Neural cell (in vitro differentiated cells): ENCODE data around the gene RPUSD2.

Experiments used
- EP300 ChIP-seq: fragments of 450-650 bp; conservative IDR thresholded peaks from 2 replicates; pipeline ENCODE4 v1.6.1; 2014; ENCODE audit warnings: antibody characterized with exemption, mild to moderate bottlenecking, moderate library complexity; ENCODE audit not compliant: poor library complexity, severe bottlenecking
- EZH2 ChIP-seq: fragments of 200-600, 300-800 bp; shearing (Covaris generic), sonication (generic); IDR thresholded peaks from 2 replicates; pipeline ENCODE4 v1.6.1; 2014; ENCODE audit warnings: antibody characterized with exemption, low read length, borderline replicate concordance, mild to moderate bottlenecking; ENCODE audit not compliant: insufficient read depth, poor library complexity, severe bottlenecking
- POLR2AphosphoS5 ChIP-seq: IDR thresholded peaks from 2 replicates; pipeline ENCODE4 v1.6.1; 2012
- RAD21 ChIP-seq: fragments of 450-650 bp; conservative IDR thresholded peaks from 2 replicates; pipeline ENCODE4 v1.6.1; 2014; ENCODE audit warnings: antibody characterized with exemption, mild to moderate bottlenecking, moderate library complexity
- TAF1 ChIP-seq: IDR thresholded peaks from 2 replicates; pipeline ENCODE4 v1.6.1; 2012; ENCODE audit warnings: low read depth
- TF ChIP-seq, protein P1 (sequence below): fragments of 450-650 bp; IDR thresholded peaks from 2 replicates; pipeline ENCODE4 v1.5.1; 2014; ENCODE audit warnings: antibody characterized with exemption, mild to moderate bottlenecking, moderate library complexity; ENCODE audit not compliant: poor library complexity, severe bottlenecking

- TF ChIP-seq EZH2 = no peak
- TF ChIP-seq RAD21 = no peak
- TF ChIP-seq, protein P1, sequence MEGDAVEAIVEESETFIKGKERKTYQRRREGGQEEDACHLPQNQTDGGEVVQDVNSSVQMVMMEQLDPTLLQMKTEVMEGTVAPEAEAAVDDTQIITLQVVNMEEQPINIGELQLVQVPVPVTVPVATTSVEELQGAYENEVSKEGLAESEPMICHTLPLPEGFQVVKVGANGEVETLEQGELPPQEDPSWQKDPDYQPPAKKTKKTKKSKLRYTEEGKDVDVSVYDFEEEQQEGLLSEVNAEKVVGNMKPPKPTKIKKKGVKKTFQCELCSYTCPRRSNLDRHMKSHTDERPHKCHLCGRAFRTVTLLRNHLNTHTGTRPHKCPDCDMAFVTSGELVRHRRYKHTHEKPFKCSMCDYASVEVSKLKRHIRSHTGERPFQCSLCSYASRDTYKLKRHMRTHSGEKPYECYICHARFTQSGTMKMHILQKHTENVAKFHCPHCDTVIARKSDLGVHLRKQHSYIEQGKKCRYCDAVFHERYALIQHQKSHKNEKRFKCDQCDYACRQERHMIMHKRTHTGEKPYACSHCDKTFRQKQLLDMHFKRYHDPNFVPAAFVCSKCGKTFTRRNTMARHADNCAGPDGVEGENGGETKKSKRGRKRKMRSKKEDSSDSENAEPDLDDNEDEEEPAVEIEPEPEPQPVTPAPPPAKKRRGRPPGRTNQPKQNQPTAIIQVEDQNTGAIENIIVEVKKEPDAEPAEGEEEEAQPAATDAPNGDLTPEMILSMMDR = no peak
- no peak for TF ChIP-seq TAF1
- no peak for TF ChIP-seq POLR2AphosphoS5
- TF ChIP-seq EP300 = no peak
Measured at GRCh38 chr15:40562691-40563090, 6.4 kb upstream of the RPUSD2 start.
